NOMO-1 treated with dmso at 0.1 percent for 144 hours (cell line): Measurements from ENCODE around the gene ACSL3.
A peak's percentile ranks its signal among the peaks of the same experiment; 100 is the strongest.
"Not testable (repeated sequence)": the region's sequence is repeated elsewhere in the genome, so short reads cannot be mapped to it uniquely, and the experiment has no call there.

Experiments
- DNase-seq: peaks from one replicate; lab custom pipeline; 2025; ENCODE audit not compliant: unreplicated experiment; lab: John Stamatoyannopoulos, UW

Gene ACSL3

DNA sequence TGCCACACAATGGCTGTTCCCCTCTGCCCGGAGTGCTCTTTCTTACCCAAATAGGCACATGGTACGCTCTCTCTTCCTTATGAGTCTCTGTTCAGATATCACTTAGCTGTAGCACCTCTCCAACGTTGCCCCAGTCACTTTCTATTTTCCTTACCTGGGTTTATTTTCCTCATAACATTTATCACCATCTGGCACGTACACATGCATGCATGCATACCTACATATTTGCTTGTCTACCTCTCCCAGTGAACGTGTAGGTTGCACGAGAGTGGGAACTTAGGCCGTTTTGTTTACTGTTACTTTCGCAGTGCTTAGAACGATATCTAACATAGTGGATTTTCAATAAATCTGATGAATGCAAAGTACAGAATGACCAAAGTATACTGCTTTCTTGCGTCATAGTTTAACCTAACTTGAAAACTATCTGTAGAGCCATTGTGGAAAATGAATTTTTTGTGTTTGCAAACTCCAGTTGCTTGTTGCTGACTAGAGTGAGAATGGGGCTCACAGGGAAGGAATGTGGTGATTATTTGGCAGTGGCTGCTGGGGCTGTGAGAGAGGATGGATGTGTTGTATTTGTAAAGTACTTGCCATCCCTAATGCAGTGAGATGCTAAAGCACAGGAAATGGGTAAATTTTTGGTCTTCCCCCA lies 47.1 kb downstream of the ACSL3 start:
- DNase-seq, result no peak

- DNase-seq, result no peak
Measured at GRCh38 chr2:222909286-222909685, 48.5 kb downstream of the ACSL3 start.

DNA sequence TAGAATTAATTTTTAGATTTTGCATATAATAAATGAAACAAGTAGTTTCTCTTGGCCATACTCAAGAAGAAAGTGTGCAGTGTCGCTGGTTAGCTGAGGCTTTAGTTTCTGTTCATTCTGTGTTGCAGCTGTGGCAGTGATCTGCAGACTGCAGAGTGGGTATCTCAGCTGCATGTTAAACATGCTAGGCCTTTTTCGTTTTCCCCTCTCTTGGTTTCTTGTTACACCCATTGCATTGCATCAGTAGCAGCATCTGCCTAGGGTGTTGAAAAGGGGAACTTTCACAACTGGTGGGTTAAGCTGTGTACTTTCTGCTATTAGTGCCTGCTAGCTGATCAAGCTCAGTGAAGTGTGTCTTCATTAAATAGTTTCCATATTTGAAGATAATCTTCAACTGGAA lies 51.3 kb downstream of the ACSL3 start:
- DNase-seq, result peak; percentile 76

DNA sequence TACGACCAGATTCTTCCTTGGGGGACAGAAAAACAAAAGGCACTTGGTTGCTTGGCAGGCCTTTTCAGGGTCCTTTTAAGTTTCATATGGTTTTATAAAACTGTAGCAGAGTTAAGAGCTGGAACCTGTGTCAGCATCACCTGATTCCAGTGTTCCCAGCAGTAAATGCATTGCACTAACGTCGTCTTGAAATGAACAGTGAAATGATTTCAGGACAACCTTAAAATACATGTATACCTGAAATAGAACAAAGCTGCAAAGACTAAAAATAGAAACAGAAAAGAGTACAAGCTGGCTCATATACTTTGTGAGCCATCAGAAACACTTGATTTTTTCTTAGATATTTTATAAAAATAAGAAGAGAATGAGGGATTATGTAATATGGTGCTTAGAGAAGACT lies 51.9 kb downstream of the ACSL3 start:
- DNase-seq, result no peak

DNA sequence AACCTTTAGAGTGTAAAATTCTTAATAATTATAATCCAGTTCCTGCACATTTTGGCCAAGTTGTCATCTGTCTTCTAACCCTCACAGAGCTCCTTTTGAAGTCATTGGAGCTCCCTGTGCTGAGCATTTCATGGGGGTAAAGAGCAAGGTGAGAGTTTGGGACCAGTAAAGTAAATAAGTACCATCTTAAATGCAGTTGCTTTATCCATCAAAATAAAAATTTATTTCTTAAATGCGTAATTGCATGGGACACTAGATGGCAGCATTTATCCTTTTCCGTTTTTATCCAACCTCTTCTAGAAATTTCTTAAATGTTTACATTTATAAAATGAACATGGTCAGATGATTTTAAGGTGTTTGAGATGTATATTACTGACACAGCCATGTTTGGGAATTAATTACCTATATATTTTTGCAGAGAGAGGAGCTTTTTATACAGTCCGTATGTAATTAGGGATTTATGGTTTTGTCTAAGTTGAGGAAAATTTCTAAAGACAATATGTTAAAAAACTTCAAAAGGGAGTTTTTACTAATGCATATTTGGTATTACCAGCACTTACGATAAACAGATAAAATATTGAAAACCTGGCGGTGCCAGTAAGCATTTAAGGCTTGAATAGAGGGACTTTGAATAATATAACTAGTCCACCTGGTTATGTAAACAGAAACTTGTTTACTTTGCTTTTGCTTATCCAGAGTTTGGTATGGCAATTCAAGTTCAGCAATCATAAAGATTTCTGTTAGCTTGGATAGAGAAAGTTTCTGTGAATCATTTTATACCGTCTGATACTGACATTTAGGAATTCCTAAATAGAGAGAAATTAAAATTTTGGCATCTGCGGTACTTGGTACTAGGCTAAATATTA lies 54.5 kb downstream of the ACSL3 start:
- DNase-seq, result no peak

- no peak for DNase-seq
Measured at GRCh38 chr2:222916229-222917197, 55.7 kb downstream of the ACSL3 start.

DNA sequence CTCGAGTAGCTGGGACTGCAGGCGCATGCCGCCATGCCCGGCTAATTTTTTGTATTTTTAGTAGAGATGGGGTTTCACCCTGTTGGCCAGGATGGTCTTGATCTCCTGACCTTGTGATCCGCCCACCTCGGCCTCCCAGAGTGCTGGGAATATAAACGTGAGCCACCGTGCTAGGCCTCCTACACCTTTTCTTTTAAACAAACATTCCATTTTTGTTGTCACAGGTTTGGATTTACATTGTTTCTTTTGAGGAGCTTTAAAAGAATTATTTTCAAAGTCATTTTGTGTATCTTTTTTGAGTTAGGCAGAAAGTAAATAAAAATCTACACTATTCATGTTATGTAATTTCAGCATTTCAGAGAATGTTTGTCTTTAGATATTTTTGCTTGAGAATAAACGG lies 56.4 kb downstream of the ACSL3 start:
- DNase-seq, result not testable (repeated sequence)

DNA sequence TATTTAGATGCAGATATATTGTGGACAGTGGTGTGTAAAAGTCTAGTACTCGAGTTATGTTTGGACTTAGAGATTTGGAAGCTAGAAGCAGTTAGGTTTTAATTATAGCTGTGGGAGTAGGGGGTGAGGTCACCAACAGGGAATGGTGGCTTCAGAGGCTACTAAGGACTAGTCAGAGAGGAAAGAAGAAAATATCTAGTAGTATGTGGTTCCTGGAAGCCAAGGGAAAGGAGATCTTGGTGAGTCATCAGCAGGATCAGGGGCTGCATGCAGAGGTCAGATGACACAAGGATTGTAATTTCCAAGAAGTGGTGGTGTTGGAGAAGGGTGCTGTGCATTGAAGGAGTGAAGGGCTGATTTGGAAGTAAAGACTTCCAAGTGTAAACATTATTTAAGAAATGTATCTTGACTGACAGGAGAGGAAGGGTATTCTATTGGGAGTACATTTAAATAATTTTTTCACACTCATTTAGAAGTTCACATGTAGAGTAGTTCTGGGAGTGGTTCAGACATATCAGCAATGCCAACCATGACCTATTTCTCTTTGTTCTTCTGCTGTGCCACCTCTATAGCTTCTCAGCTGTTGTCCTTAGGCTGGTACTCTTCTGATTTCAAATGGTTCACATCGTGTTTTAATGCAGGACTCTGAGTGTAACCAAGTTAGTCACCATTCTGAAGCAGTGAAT lies 59.1 kb downstream of the ACSL3 start:
- no peak for DNase-seq

- no peak for DNase-seq
Measured at GRCh38 chr2:222920657-222921186, 59.9 kb downstream of the ACSL3 start.

DNA sequence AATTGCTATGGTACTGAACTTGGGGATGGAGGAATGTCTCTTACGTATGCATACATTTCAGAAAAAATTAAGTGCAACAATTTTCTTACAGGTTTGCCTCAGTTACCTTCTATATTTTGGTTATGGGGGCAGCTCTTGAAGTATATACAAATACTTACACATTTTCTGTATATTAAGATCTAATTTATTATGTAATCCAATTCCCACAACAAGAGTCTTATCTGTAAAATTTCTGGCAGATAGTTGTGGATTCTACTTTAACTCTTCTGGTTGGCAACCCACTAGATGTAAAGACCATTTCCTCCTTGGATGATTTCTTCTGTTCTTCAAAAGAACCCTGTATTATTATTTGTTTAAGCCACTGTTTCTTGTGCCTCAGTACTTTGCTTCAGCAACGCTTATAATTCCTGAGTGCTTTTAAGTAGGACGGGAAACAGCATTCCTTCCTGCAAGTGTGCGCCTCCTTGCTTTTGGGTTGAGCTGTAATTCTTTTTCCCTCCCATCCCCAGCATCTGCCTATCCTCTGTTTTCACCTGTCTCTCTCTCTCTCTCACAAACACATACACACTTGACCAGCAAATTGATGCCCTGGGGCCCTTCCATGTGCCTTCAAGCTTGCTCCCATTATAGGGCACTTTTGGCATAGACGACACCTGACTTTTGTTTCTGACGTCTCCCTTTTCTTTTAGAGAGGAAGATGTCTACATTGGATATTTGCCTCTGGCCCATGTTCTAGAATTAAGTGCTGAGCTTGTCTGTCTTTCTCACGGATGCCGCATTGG lies 61.4 kb downstream of the ACSL3 start:
- DNase-seq, result no peak

DNA sequence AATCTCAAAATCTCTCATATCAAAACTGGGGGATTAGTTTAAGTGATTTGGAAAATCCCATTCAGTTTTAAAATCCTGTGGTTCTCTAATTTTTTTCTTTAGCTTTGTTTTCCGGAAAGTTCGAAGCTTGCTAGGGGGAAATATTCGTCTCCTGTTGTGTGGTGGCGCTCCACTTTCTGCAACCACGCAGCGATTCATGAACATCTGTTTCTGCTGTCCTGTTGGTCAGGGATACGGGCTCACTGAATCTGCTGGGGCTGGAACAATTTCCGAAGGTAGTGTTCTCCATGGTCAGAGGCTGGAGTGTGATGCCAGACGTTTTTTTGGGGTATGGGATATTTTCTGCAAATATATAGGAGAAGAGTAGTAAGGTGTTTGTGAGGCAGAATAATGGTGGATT lies 66.1 kb downstream of the ACSL3 start:
- no peak for DNase-seq

DNA sequence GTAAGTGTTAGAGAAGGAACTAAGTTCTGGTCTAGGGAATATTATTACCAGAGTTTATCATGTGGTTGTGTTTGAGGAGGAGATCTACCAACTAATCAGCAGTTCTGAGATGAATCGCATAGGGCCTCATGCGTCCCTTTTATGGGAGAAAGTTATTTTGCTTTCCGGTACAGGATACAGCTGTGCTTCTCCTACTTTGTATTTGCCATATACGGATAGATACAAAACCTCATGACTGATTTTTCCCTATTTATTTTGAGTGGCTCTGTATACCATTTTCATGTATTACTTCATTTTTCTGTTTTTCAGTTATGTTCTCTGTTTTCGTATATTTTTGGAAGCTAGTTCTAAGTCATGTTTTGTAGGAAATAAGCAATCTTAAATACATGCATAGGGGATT lies 66.8 kb downstream of the ACSL3 start:
- DNase-seq, result no peak

GRCh38 chr2:222928335-222928734 lies 67.5 kb downstream of the ACSL3 start:
- no peak for DNase-seq

GRCh38 chr2:222930862-222931261 lies 70.0 kb downstream of the ACSL3 start:
- peak; percentile 63 for DNase-seq

DNA sequence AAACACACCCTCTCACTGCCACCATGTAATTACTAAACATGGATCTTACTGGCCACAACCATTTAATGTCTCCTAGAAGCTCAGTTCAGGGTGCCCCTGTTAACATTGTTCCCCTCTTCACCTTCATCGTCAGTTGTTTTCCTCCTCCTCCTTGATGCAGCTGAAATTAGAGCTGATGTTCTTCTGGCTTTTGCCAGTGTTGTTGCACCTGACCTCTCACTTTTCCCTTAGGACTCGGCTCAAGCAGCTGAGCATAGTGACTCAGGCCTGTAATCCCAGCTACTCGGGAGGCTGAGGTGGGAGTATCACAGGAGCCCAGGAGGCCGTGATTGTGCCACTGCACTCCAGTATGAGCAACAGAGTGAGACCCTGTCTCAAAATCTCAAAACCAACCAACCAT lies 70.8 kb downstream of the ACSL3 start:
- DNase-seq, result no peak

- DNase-seq, result no peak
Measured at GRCh38 chr2:222933458-222933857, 72.6 kb downstream of the ACSL3 start.

GRCh38 chr2:222935688-222936298 lies 75.0 kb downstream of the ACSL3 start:
- no peak for DNase-seq

- no peak for DNase-seq
Measured at GRCh38 chr2:222936705-222937104, 75.9 kb downstream of the ACSL3 start.

- DNase-seq, result no peak
Measured at GRCh38 chr2:222938327-222938726, 77.5 kb downstream of the ACSL3 start.
